CD14-positive monocyte (primary cell): Measurements from ENCODE around the gene KLK15. TPM values are rescaled to one million over a fixed set of nuclear protein-coding genes. Genes with fewer than 3 reads are reported as not detected.

ENCODE experiments used
- DNase-seq, 3 donors: peaks; one replicate each; pipeline ENCODE4 v3.0.0-alpha.2; 2011 to 2022
- H2AFZ ChIP-seq: 2 replicates; pipeline ENCODE4 v1.6.0; 2012; ENCODE audit warnings: mild to moderate bottlenecking, low read depth, low read length, inconsistent platforms; ENCODE audit not compliant: insufficient read depth, poor library complexity, severe bottlenecking
- H3K27ac ChIP-seq, 2 donors: 1 replicate in 1 of 2; 2 replicates in 1 of 2; pipeline ENCODE4 v1.5.1; 2012 to 2013; ENCODE audit warnings: low read length in 2 of 2, control low read depth in 1 of 2, inconsistent platforms in 1 of 2, low read depth in 1 of 2, mild to moderate bottlenecking in 1 of 2
- H3K27me3 ChIP-seq, 2 donors: one replicate each; pipeline versions ENCODE4 v1.6.0 to v1.6.1; 2011 to 2013; ENCODE audit warnings: low read length in 2 of 2; ENCODE audit not compliant: control insufficient read depth in 2 of 2, insufficient read depth in 2 of 2
- H3K36me3 ChIP-seq, 2 donors: replicated peaks in 1 of 2; 1 replicate in 1 of 2; 2 replicates in 1 of 2; pipeline versions ENCODE4 v1.5.1 to v1.6.1; 2012 to 2013; ENCODE audit warnings: low read length in 2 of 2, control low read depth in 1 of 2, inconsistent platforms in 1 of 2, mild to moderate bottlenecking in 1 of 2; ENCODE audit not compliant: insufficient read depth in 2 of 2, control insufficient read depth in 1 of 2
- H3K4me1 ChIP-seq, 2 donors: 1 replicate in 1 of 2; 2 replicates in 1 of 2; pipeline versions ENCODE4 v1.5.1 to v1.6.1; 2012 to 2013; ENCODE audit warnings: low read length in 2 of 2, control low read depth in 1 of 2, inconsistent platforms in 1 of 2, mild to moderate bottlenecking in 1 of 2, moderate library complexity in 1 of 2; ENCODE audit not compliant: insufficient read depth in 2 of 2, control insufficient read depth in 1 of 2
- H3K4me2 ChIP-seq: replicated peaks from 2 replicates; pipeline ENCODE3; 2012; ENCODE audit warnings: low read length, moderate library complexity, mild to moderate bottlenecking; ENCODE audit not compliant: poor library complexity, severe bottlenecking; ENCODE audit errors: extremely low read depth
- H3K4me3 ChIP-seq, 3 experiments: fragments of 200-600 bp in 1 of 3; sonication (generic) in 1 of 3; replicated peaks in 1 of 3; 1 replicate in 2 of 3; 2 replicates in 1 of 3; pipeline ENCODE4 v1.5.1; 2011 to 2013; ENCODE audit warnings: low read length in 3 of 3, mild to moderate bottlenecking in 3 of 3, control low read depth in 2 of 3, low read depth in 2 of 3, inconsistent platforms in 1 of 3, moderate library complexity in 1 of 3
- H3K79me2 ChIP-seq: 2 replicates; pipeline ENCODE4 v1.6.0; 2012; ENCODE audit warnings: mild to moderate bottlenecking, control low read depth, inconsistent platforms, low read length, moderate library complexity; ENCODE audit not compliant: insufficient read depth
- H3K9ac ChIP-seq: 2 replicates; pipeline ENCODE4 v1.6.0; 2017; ENCODE audit warnings: low read length, mild to moderate bottlenecking; ENCODE audit not compliant: insufficient read depth, poor library complexity, severe bottlenecking
- H3K9me3 ChIP-seq, 2 donors: replicated peaks in 1 of 2; 1 replicate in 1 of 2; 2 replicates in 1 of 2; pipeline versions ENCODE4 v1.5.1 to v1.6.1; 2012 to 2013; ENCODE audit warnings: low read length in 2 of 2, control low read depth in 1 of 2; ENCODE audit not compliant: control insufficient read depth in 1 of 2, insufficient read depth in 1 of 2
- H4K20me1 ChIP-seq: 2 replicates; pipeline ENCODE4 v1.6.0; 2012; ENCODE audit warnings: mild to moderate bottlenecking, low read length, control low read depth, moderate library complexity; ENCODE audit not compliant: insufficient read depth
- H3K27ac Mint-ChIP-seq, 7 donors: one replicate each; pipeline ENCODE4 v1.8.0; 2020; ENCODE audit warnings: mild to moderate bottlenecking in 7 of 7, mixed read lengths in 7 of 7, moderate library complexity in 6 of 7, inconsistent platforms in 2 of 7
- H3K27me3 Mint-ChIP-seq, 3 donors: one replicate each; pipeline ENCODE4 v1.8.0; 2021 to 2022; ENCODE audit warnings: low read depth in 3 of 3, mild to moderate bottlenecking in 3 of 3, mixed read lengths in 3 of 3, moderate library complexity in 3 of 3, inconsistent platforms in 1 of 3
- H3K36me3 Mint-ChIP-seq, 2 donors: one replicate each; pipeline ENCODE4 v1.8.0; 2020; ENCODE audit warnings: mixed read lengths in 2 of 2, inconsistent platforms in 1 of 2, mild to moderate bottlenecking in 1 of 2
- H3K4me1 Mint-ChIP-seq: one replicate; pipeline ENCODE4 v1.8.0; 2020; ENCODE audit warnings: mild to moderate bottlenecking, mixed read lengths
- H3K4me3 Mint-ChIP-seq, 2 donors: one replicate each; pipeline ENCODE4 v1.8.0; 2020; ENCODE audit warnings: mild to moderate bottlenecking in 2 of 2, mixed read lengths in 2 of 2, moderate library complexity in 1 of 2
- H3K9me3 Mint-ChIP-seq, 7 donors: one replicate each; pipeline ENCODE4 v1.8.0; 2020 to 2022; ENCODE audit warnings: mixed read lengths in 7 of 7, mild to moderate bottlenecking in 6 of 7, moderate library complexity in 6 of 7, inconsistent platforms in 2 of 7
- CTCF ChIP-seq: fragments of 200-600 bp; IDR thresholded peaks from one replicate; pipeline ENCODE4 v1.8.0; 2022; ENCODE audit warnings: antibody characterized with exemption, mild to moderate bottlenecking
- WGBS: methylation state at CpG from one replicate; pipeline ENCODE4 v1.1.5; 2013; ENCODE audit warnings: missing lambda C conversion rate; ENCODE audit not compliant: insufficient coverage; 5-methylcytosine and 5-hydroxymethylcytosine counted together
- intact Hi-C, 2 donors: fragments of 100-400 bp; cut with micrococcal nuclease; formaldehyde crosslinking; loops; one replicate each; pipeline versions ENCODE4 v1.15.0 to v1.15.1; 2023
- polyA plus RNA-seq, 3 donors: library from polyadenylated mRNA; depleted of rRNA in 1 of 3; unstranded in 2 of 3; stranded (reverse) in 1 of 3; fragments of 300-500 nt in 2 of 3; fragments of >200 nt in 1 of 3; fragmentation: Illumina TruSeq in 2 of 3; gene quantifications; 1 replicate in 2 of 3; 2 replicates in 1 of 3; pipeline ENCODE4 v1.2.3, GENCODE V29; 2012 to 2021

The KLK15 gene
- polyA plus RNA-seq, 3 donors = not detected

GRCh38 chr19:50836543-50837195 is 3.3 kb upstream of the KLK15 start:
- intact Hi-C loops = no loop called here
- Mint-ChIP-seq H3K27ac (peak overlapping the region in 1 of 7 donors; percentile 78), H3K36me3 (peaks cover 0 to 2% of the 10 kb centered on the region in 2 donors), H3K4me1 (peaks cover 13% of the 10 kb centered on the region), H3K4me3 (peak overlapping the region; percentile 79 to 95), H3K9me3 (peaks cover 0 to 10% (median 0%) of the 10 kb centered on the region in 7 donors), H3K27me3 (peaks cover 48 to 74% (median 52%) of the 10 kb centered on the region in 3 donors)
- Histone ChIP-seq H3K27me3 (peaks cover 12 to 38% of the 10 kb centered on the region in 2 donors), H4K20me1 (no peaks in the 10 kb centered on the region), H3K9me3 (no peaks in the 10 kb centered on the region), H3K4me3 (no peak overlapping the region), H3K9ac (no peak overlapping the region), H3K27ac (no peak overlapping the region), H3K4me1 (peaks cover 8 to 11% of the 10 kb centered on the region in 2 donors), H3K79me2 (no peaks in the 10 kb centered on the region), H2AFZ (peak overlapping the region; percentile 84), H3K4me2 (peak overlapping the region; percentile 81), H3K36me3 (no peaks in the 10 kb centered on the region)
- no peak for DNase-seq
- 39% methylated on average over 13 of the region's 19 CpGs for WGBS
- no peak for TF ChIP-seq CTCF

- H3K36me3 Mint-ChIP-seq = peaks cover 0 to 2% of the 10 kb centered on the region in 2 donors
- 2% methylated on average over 65 of the region's 67 CpGs for WGBS
- H3K4me3 ChIP-seq = peak overlapping the region; percentile 40 to 77 (median 50)
- peak overlapping the region; percentile 79 to 95 for H3K4me3 Mint-ChIP-seq
- TF ChIP-seq CTCF = no peak
- peak; percentile 34 to 54 (median 48) for DNase-seq
- H3K4me2 ChIP-seq = peak overlapping the region; percentile 81
- intact Hi-C loops = no loop called here
- peaks cover 0 to 10% (median 0%) of the 10 kb centered on the region in 7 donors for H3K9me3 Mint-ChIP-seq
- no peaks in the 10 kb centered on the region for H4K20me1 ChIP-seq
- H3K27ac Mint-ChIP-seq = peak overlapping the region in 2 of 7 donors; percentile 35 to 78
- no peak overlapping the region for H3K27ac ChIP-seq
- H3K4me1 ChIP-seq = peaks cover 8 to 11% of the 10 kb centered on the region in 2 donors
- H3K36me3 ChIP-seq = no peaks in the 10 kb centered on the region
- H3K9me3 ChIP-seq = no peaks in the 10 kb centered on the region
- peaks cover 12 to 38% of the 10 kb centered on the region in 2 donors for H3K27me3 ChIP-seq
- peak overlapping the region; percentile 84 for H2AFZ ChIP-seq
- H3K27me3 Mint-ChIP-seq = peaks cover 48 to 79% (median 53%) of the 10 kb centered on the region in 3 donors
- no peaks in the 10 kb centered on the region for H3K79me2 ChIP-seq
- peaks cover 13% of the 10 kb centered on the region for H3K4me1 Mint-ChIP-seq
- H3K9ac ChIP-seq = peak overlapping the region; percentile 54
Measured at GRCh38 chr19:50835785-50836542, 2.6 kb upstream of the KLK15 start.
